ENCODE results near the gene LRRC51. TPM values are rescaled to one million over a fixed set of nuclear protein-coding genes. Genes with fewer than 3 reads are reported as not detected.

LRRC51 gene
- total and polyA plus RNA-seq, 7 donors: 4.0 to 10.4 (median 5.8) TPM

GRCh38 chr11:72083414-72083813 lies 2.8 kb downstream of the LRRC51 start:
- H3K27me3 ChIP-seq (ENCODE audit: insufficient read depth in 3 of 3, low read length in 2 of 3): no peaks in the 10 kb centered on the region
- no peaks in the 10 kb centered on the region for H3K9me3 ChIP-seq
- ATAC-seq (no peak), DNase-seq (no peak)
- no peak overlapping the region for H3K4me3 ChIP-seq
- peaks cover 19% of the 10 kb centered on the region for H3K4me1 ChIP-seq
- peaks cover 0 to 8% of the 10 kb centered on the region in 2 donors for H3K36me3 ChIP-seq (ENCODE audit: insufficient read depth in 1 of 2, low read depth in 1 of 2)
- 88 to 90% (median 90%) methylated on average over 2 of the region's 2 CpGs for WGBS, 3 donors
- intact Hi-C loops (cut with DNase I): no loop called here
- no peak overlapping the region for H3K27ac ChIP-seq
- TF ChIP-seq, protein P1, sequence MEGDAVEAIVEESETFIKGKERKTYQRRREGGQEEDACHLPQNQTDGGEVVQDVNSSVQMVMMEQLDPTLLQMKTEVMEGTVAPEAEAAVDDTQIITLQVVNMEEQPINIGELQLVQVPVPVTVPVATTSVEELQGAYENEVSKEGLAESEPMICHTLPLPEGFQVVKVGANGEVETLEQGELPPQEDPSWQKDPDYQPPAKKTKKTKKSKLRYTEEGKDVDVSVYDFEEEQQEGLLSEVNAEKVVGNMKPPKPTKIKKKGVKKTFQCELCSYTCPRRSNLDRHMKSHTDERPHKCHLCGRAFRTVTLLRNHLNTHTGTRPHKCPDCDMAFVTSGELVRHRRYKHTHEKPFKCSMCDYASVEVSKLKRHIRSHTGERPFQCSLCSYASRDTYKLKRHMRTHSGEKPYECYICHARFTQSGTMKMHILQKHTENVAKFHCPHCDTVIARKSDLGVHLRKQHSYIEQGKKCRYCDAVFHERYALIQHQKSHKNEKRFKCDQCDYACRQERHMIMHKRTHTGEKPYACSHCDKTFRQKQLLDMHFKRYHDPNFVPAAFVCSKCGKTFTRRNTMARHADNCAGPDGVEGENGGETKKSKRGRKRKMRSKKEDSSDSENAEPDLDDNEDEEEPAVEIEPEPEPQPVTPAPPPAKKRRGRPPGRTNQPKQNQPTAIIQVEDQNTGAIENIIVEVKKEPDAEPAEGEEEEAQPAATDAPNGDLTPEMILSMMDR (IDR thresholded peaks at IDR 0.05): no peak

DNA sequence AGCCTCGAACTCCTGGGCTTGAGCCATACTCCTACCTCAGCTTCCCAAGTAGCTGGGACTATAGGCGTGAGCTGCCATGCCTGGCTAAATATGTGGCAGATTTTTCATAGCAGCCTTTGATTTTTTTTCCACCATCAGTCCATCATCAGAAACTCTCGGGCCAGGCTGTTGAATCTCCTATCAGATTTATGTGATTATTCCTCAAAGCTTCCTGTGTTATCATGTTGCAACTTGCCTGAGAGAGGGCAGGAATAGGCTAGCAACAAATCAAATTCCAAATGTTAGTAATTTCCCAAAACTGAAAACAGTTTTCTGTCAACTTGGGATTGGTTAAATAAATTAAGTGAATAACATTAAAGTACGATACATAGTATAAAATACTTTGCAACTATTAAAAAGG lies 3.4 kb downstream of the LRRC51 start:
- TF ChIP-seq, protein P1 (IDR thresholded peaks at IDR 0.05): no peak
- intact Hi-C loops (cut with DNase I): no loop called here
- H3K4me3 ChIP-seq: no peak overlapping the region
- WGBS, 3 donors: 89 to 91% (median 90%) methylated on average over 4 of the region's 4 CpGs
- ATAC-seq (no peak), DNase-seq (no peak)
- no peaks in the 10 kb centered on the region for H3K9me3 ChIP-seq
- H3K4me1 ChIP-seq: peaks cover 13% of the 10 kb centered on the region
- H3K27ac ChIP-seq: no peak overlapping the region
- peaks cover 0 to 12% of the 10 kb centered on the region in 2 donors for H3K36me3 ChIP-seq (ENCODE audit: insufficient read depth in 1 of 2, low read depth in 1 of 2)
- no peaks in the 10 kb centered on the region for H3K27me3 ChIP-seq (ENCODE audit: insufficient read depth in 3 of 3, low read length in 2 of 3)

DNA sequence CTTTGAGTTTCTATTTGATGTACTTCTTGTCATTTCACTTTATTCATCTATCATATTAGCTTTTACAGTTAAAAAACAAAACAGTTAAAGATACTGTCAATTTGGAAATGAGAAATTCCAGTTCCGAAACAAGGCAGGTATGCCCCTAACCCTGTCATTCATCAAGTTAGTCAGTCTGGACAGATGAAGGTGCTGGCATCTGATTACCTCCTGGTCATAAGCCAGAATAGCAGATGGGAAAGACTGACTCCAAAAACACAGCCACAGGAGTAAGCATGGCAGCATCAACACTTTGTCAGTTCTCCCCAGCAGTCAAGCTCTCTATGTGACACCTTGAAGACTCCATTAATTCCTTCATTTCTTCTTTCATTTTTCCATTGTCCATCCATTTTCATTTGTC lies 4.3 kb downstream of the LRRC51 start:
- Histone ChIP-seq H3K4me1 (peaks cover 7% of the 10 kb centered on the region), H3K4me3 (no peak overlapping the region), H3K27me3 (ENCODE audit: insufficient read depth in 3 of 3, low read length in 2 of 3) (no peaks in the 10 kb centered on the region), H3K27ac (no peak overlapping the region), H3K36me3 (ENCODE audit: insufficient read depth in 1 of 2, low read depth in 1 of 2) (peaks cover 0 to 18% of the 10 kb centered on the region in 2 donors), H3K9me3 (no peaks in the 10 kb centered on the region)
- intact Hi-C loops (cut with DNase I): no loop called here
- TF ChIP-seq, protein P1 (IDR thresholded peaks at IDR 0.05): no peak
- WGBS, 3 donors: 26 to 56% (median 29%) methylated on average over 1 of the region's 1 CpG
- DNase-seq: no peak
- no peak for ATAC-seq

- intact Hi-C loops (cut with DNase I): no loop called here
- no peaks in the 10 kb centered on the region for H3K9me3 ChIP-seq
- 64 to 74% (median 67%) methylated on average over 3 of the region's 3 CpGs for WGBS, 3 donors
- ATAC-seq (no peak), DNase-seq (no peak)
- no peak overlapping the region for H3K4me3 ChIP-seq
- no peak overlapping the region for H3K27ac ChIP-seq
- H3K36me3 ChIP-seq (ENCODE audit: insufficient read depth in 1 of 2, low read depth in 1 of 2): peaks cover 3 to 18% of the 10 kb centered on the region in 2 donors
- H3K4me1 ChIP-seq: peaks cover 7% of the 10 kb centered on the region
- H3K27me3 ChIP-seq (ENCODE audit: insufficient read depth in 3 of 3, low read length in 2 of 3): no peaks in the 10 kb centered on the region
- TF ChIP-seq, protein P1 (IDR thresholded peaks at IDR 0.05): no peak
Observed at GRCh38 chr11:72085621-72086351, 5.1 kb downstream of the LRRC51 start.
